Suprapubic skin (tissue), 3 donors: ENCODE data around the gene CCDC63.

Experiments
- CTCF ChIP-seq, 2 donors: fragments of 200-600 bp in 1 of 2; fragments of 450-650 bp in 1 of 2; sonication (generic) in 1 of 2; IDR thresholded peaks; one replicate each; pipeline ENCODE4 v1.5.1; 2016 to 2019; ENCODE audit warnings: antibody characterized with exemption in 2 of 2, mild to moderate bottlenecking in 1 of 2, moderate library complexity in 1 of 2
- EP300 ChIP-seq: sonication (generic); formaldehyde crosslinking; IDR thresholded peaks from one replicate; pipeline ENCODE4 v1.6.1; 2017; ENCODE audit warnings: antibody characterized with exemption
- POLR2A ChIP-seq, 2 donors: fragments of 450-650 bp; IDR thresholded peaks; one replicate each; pipeline ENCODE4 v1.6.1; 2017; ENCODE audit warnings: antibody characterized with exemption in 2 of 2, mild to moderate bottlenecking in 2 of 2, moderate library complexity in 2 of 2

GRCh38 chr12:110848314-110848923, 1.6 kb downstream of the CCDC63 start:
- TF ChIP-seq POLR2A (IDR thresholded peaks at IDR 0.05) (no peak), CTCF (IDR thresholded peaks at IDR 0.05) (no peak), EP300 (no peak)
